ENCODE data around the gene MGMT.

- TF ChIP-seq CTCF (conservative IDR thresholded peaks at IDR 0.05; ENCODE audit: low read depth, low read length) (no peak), USF2 (IDR thresholded peaks at IDR 0.05; ENCODE audit: low read depth, low read length) (no peak), MAZ (IDR thresholded peaks at IDR 0.05; ENCODE audit: borderline replicate concordance, low read depth, low read length) (no peak), RAD21 (IDR thresholded peaks at IDR 0.05; ENCODE audit: low read length) (no peak), RFX5 (IDR thresholded peaks at IDR 0.05; ENCODE audit: low read depth, low read length) (no peak)
These were observed 243.4 kb downstream of the MGMT start for GRCh38 chr10:129710510-129710847.

All from IMR-90 (cell line).